GM19468 (cell line): Measurements from ENCODE around the gene ITGA1.
A peak's percentile ranks its signal among the peaks of the same experiment; 100 is the strongest.

Source experiments
- ATAC-seq: cut with Tn5 transposase; IDR thresholded peaks from one replicate; pipeline ENCODE4 v1.9.1; 2021; ENCODE audit warnings: mild to moderate bottlenecking, moderate library complexity, moderate number of reproducible peaks; ENCODE audit not compliant: unreplicated experiment; ENCODE audit errors: extremely low read depth

Gene ITGA1

DNA sequence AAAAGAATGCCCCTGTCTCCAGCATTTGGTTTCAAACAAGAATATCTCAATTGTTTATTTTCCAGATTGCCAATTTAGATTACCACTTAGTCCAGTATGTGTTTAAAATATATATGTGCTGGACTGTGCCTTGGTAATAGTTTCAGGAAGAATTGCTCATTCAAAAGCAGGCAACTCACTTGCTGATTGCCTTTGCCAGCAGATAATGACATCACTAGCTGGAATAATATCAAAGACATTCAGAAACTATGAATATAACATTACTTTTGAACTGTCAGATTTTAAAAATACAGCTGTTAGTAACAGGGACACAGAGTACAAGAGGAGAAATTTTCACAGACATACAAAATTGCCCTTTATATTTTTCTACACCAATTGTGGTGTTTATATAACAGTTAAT is 105.4 kb downstream of the ITGA1 start:
- no peak for ATAC-seq

DNA sequence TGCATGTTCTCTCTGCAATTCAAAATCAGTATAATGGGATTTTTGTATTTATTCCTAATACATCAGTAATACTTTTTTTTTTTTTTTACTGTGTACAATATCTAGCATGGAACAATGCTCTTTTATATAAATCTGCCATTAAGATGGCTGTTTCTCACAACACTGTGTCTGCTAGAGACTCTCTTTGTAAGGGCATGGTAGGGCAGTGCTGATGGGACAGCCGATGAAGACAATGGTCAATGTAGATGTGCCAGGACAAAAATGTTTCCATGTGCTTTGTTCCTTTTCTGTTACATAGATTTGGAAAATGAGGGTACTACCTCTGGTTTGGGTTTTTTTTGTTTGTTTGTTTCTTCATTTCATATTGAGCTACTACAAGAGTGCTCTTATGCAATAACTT is 106.1 kb downstream of the ITGA1 start:
- no peak for ATAC-seq

DNA sequence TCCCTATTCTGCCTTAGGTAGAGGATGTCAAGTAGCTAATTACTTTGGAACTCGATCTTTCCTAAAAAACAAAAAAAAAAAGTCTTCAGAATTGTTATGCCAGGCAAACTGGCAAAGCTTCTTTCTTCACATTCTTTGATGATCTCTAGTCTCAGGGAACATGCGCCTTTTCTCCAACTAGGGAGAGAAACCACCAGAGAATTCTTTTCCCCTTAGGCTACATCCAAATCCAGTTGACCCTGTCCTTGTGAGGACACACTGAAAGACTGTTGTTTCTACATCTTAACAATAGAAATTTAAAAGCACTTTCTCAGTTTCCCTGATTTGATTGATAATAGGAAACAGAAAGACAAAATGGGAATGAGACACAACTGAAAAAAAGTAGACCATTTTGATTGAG is 106.7 kb downstream of the ITGA1 start:
- ATAC-seq = no peak

DNA sequence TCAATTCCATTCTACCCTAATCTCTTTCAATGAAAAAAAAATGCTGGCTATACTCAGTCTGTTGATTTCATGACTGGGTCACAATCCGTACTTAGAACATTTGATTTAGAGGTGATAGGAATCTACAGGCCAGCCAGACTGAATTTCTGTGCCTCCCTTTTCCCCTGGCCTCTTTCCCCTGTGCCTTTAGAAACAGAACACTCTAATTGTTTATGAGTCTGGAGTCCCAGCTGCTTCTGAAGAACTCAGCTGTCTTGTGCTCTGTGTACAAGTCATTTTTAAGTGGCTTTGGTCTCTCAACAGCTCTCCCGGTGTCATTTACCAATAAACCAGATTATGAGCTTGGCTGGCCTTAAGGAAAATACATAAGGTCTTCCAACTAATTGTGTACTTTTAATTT is 107.4 kb downstream of the ITGA1 start:
- ATAC-seq = no peak

DNA sequence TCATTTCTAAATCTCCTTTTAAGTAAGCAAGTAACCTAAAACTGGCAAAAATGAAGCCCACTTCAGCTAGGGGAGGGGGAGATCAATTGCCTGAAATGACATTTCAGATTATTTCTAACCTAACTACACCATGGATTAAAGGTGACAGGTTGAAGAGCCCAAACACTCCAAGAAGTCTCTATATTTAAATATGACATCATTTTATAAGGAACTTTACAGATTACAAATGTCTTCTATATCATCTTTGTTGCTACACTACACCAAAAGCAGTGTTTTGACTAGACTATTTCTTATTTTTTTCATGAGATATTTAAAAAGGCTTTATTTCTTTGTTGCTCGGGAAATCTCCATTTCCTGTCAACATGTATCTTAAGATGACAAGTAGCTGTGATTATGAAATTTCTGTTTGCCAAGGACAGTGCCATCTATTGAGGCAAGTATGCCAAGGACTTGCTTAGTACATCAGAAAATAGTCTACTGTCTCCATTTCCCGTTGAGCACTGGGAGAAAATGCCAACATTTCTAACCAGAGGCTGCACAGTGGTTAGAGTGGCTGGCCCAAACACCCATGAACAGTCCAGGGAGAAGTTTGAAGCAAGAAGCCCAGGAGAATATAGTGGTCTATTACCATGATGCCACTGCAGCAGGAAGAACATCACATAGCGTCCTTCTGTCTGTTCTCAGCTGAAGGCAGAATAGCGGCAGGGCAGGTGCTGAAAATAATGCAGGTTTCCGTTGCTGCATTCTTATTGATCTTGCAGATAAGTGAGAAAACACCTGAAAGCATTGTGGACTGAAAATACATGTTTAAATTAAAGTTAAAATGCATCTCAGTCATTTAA is 108.1 kb downstream of the ITGA1 start:
- no peak for ATAC-seq

DNA sequence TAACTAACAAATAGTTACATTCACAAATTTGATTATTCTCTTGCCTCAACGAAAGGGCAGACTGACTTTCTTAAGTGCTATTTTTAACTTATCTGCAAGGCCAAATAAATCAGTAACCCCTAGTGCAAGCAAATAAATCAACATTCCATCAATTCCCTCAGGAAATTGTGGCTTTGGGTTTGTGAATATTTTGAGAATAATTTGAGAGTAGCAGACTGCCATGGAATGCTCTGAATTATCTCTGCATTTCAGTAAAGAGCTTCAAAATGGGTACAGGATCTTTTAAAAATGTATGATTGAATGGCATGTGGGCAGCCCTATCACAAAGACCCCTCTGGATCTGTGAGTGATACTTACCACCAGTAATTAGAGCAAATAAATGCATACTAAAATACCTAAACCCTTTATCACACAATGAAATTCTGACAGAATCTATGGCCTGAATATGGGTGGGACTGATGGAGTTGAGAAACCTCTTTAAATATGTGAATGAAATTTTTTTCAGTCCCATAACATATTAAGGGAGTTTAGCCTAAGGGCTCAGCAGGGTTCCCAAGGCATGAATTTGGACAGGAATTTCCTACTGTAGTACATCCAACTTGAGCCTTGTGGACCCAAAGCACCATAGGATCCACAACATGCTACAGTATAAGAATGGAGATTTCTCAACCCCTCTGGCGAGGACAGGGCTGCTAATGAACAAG is 109.0 kb downstream of the ITGA1 start:
- ATAC-seq = no peak

DNA sequence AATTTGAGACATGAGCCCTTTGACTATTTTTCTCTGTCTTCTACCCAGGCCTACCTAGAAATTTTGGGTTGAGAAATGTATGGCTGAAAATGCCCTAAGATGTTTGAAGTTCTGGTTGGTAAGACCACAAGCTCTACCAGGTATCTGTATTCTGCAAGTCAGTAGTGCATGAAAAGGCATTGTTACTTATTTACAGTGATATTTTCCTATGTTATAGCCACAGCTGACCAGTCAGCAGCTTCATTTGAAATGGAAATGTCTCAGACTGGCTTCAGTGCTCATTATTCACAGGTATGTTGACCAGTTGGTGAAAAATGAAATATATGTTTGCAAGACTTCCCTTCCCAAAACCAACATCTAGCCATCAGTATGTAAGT is 109.5 kb downstream of the ITGA1 start:
- no peak for ATAC-seq

DNA sequence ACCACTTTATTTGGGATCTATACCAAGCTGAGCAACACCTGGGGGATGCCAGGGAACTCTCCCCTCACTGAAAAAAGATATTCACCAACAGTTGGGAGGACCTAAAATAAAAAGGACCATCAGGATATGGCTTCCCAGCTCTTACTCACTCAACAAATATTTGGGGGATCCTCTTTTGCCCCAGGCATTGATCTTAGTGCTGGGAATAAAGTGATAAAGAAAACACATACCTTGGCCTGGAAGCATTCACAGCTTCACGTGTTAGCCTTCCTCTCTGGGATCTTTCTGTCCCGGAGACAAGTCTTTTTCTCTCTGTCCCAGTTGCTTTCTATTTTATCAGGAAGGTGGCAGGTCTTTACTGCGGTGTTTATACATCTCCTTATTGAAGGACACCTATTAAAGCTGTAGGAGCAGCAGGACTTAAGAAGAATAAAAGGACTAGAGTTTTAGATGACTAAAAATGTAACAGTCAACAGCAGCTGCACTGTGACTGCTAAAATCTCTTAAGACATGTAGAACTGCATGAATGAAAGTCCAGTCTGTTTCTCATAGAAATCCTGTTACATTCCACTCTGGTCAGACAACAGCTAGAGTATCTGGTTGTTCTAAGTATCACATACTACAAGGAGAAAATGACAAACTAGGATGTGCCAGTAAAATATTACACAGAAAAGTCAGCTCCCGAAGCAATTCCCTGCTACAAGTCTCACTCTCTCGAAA is 111.4 kb downstream of the ITGA1 start:
- no peak for ATAC-seq

DNA sequence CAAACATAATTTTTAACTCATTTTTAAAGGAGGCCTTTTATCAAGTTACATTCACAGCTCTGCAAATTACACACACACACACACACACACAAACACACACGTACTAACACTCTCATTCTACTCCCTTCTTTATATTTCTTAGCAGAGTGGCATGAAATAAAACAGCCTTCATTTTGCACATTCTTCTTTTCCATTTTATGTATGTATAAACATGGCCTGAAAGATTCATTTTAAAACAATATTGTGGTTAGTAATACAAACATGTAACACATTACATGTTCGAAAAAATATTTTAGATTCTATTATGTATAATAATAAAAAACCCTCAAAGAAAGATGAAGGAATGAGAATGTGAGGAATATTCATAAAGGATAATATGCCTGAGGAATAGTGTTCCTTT is 115.4 kb downstream of the ITGA1 start:
- ATAC-seq = no peak

DNA sequence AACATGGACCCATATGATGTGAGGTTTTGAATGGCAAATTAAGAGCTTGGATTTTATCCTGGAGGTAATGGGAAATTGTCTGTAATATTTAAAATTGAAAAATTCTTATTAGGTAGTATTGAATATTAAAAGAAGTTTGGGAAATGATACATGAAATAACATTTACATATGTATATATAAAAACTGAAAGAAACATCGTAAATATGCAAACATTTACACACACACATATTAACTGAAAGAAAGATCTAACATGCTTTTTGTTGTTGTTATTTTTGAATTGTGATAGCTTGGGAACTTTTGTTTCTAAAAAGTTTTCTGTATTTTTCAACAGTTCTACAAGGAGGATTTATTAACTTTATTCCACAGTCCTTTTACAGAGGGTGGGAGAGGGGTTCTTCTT is 118.6 kb downstream of the ITGA1 start:
- no peak for ATAC-seq

DNA sequence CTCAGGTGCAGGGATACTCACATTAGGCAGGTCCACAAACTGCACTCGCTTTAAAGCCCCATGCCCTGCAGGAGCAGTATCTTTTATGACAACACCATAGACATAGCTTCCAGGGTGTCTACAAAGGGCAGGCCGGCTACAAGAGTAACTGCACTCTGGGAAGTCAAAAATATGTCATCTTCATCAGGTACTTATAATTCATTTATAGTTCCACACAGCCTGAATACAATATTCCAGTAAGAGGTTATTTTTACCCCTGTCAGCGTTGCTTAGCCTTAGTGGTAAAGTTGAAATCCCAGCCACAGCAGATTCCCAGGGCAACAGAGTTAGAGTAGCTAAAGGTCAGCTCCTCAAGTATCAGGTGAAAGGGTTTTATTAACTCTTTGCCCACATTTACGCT is 119.1 kb downstream of the ITGA1 start:
- ATAC-seq = no peak

DNA sequence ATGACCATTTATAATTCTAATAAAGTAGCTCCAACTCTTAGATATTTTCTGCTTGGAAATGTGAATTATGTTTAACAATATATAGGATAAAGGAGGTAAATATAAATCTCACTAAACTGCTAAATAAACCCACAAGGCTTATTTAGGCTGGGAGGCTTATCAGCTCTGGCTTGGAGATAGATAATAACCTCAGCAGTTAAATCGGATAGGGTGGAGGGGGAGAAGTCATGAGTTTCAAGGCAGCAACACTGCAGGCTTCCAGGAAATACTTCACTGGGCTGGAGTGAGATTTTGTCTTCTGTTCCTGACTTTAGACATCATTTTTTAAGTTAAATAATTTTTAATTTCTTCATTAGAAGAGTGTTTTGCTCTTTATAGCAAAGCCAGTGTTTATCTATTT is 121.5 kb downstream of the ITGA1 start:
- ATAC-seq = no peak

DNA sequence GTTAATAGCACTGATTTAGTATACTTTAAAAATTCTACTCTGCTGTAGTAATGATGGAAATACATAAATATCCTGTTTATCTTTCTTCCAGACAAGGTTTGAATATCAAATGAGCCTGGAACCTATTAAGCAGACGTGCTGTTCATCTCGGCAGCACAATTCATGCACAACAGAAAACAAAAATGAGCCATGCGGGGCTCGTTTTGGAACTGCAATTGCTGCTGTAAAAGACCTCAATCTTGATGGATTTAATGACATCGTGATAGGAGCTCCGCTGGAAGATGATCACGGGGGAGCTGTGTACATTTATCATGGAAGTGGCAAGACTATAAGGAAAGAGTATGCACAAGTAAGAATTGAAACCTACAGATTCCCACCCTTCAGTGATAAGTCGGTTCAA is 122.4 kb downstream of the ITGA1 start:
- ATAC-seq = no peak

DNA sequence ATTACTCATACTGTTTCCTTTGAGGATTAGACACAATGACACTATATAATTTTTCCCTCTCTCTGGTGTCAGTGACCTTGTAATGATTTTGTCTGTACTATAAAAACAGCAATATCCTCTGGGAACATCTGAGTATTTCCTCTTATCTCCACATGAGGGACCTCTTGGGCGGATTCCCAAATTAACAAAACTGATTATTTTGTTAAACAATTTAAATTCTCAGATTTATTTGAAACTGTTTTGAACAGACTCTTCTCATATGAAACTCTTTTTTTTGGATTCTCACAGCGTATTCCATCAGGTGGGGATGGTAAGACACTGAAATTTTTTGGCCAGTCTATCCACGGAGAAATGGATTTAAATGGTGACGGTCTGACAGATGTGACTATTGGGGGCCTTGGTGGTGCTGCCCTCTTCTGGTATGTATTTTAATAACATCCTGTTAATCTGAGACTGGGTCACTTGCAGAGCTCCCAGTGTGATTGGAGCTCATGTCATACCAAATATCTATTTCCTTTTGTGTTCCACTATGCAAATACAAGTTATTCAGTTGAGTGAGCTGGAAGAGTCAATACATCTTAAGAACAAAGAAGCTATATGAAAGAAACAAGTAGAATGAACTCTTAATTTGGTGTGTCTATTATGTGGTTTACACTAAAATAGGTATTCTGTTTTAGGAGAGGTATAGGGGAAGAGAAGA is 127.6 kb downstream of the ITGA1 start:
- peak; percentile 91 for ATAC-seq

DNA sequence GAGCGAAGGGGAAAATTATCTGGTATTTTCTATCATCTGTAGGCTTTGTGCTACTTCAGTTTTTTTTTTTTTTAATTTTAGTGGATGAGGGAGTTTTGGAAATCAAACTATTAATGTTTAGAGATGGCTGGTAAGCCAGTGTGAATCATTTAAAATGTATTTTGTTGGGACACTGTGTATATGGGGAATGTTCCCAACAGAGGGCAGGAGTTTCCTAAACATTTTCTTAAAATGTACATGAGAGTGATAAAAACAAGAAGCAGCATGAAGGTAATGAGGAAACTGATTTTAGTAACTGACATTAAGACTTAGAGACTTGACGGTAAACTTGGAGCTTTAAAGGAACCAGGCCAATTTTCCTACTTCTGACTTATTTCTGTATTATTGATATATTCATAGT is 133.2 kb downstream of the ITGA1 start:
- no peak for ATAC-seq

DNA sequence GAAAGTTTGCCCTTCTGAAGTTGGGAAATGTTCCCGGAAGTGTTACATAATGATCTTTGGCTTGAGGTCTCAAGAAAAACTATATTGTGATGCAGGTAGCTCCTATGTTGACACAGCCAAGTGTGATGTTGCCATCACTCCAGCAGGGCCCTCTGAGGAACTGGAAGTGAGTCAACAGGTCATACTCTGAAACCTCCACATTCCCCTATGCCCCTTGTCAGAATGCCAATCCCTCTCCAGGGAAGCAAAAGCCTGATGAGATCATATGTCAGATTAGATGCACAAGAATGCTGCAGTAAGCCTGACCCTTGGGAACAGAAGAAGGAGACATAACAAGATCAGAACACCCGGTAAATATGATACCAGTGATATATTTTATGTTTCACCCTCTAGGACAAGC is 134.7 kb downstream of the ITGA1 start:
- no peak for ATAC-seq

DNA sequence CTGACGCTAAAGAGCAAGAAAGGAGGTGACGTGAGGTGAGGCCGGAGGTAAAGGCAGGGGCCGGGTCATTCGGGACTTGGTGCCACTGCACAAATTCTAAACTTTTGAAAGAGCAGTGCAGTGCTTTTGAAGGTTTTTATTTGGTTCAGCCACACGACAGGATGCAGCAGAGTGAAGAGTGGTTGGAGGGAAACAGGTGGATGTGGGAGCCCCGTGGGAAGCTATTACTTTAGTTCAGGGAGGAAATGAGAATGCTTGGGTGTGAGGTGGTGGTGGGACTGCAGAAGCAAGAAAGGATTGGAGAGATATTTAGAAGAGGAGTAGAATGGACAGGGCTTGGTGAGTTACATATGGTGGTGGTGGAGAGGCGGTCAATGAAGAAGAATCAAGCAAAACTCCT is 136.7 kb downstream of the ITGA1 start:
- ATAC-seq = no peak

DNA sequence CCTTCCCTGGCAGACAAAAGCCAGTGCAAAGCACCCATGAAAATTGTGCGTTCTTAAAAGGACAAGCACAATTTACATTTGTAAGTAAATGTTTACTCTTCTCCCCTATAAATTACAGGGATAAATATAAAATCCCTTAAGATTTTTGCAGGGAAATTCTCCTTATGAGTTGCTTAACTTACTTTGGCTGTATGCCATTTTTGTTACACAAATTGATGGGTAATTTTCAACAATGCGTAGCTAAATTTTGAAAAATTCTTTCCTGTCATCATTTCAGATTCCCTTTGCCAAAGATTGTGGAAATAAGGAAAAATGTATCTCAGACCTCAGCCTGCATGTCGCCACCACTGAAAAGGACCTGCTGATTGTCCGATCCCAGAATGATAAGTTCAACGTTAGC is 137.3 kb downstream of the ITGA1 start:
- no peak for ATAC-seq

DNA sequence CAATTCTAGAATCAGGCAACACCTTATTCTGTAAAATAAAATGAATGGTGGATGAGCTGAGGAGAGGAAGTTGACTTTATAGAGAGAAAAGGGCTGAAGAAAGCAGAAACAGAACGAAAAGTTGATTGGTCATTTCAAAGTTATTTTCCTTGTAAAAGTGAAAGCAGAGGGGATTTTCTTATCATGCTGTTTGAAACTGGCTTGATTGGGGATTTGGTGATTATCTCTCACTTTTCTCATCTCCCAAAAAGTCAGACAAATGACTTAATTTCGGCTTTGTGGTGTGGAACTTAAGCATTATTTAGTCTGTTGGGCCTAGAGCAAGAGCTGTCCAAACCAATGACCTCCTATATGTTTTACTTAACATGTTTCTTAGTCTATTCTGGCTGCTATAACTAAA is 141.0 kb downstream of the ITGA1 start:
- no peak for ATAC-seq

DNA sequence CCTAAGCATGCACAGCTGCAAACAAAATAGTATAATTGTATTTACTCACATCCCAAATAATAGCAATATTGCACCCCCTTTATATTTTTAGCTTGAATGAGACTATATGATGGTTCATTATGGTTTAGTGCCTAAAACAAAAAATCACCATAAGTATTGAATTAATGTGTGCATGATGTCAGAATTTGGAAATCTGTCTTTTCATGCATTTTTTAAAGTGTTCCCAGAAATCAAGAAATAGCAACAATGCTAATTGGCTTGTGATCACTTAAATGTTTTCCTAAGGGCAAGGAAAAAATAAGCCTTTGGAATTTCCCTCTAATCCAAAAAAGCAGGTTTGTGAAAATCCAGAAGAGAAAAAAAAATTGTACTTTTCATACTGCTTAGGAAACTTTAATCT is 150.5 kb downstream of the ITGA1 start:
- no peak for ATAC-seq

DNA sequence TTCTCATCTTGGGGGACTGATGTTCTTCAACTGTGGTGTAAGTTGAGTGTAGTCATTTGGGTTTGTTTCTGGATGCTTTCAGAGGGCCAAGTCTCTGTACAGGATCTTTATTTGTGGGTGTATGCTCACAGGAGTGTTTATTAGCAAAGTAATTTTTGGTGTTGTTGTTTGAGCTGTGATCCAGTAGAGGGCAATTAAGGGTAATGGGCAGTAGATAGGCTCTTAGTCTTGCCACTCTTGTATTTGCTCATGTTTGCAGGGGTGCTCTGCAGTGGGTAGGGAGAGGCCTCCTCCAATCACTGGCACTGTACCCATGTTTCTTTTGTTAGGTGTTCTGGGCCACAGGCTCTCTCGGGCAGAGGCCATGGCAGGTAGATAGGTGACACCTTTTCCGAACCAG is 155.6 kb downstream of the ITGA1 start:
- ATAC-seq = no peak
